LNCaP clone FGC (cell line): ENCODE data around the gene RASA2.

Source experiments
- DNase-seq: peaks from one replicate; pipeline ENCODE4 v3.0.0-alpha.2; 2011; ENCODE audit warnings: low read depth
- H3K4me3 ChIP-seq: 2 replicates; pipeline ENCODE4 v1.5.1; 2011; ENCODE audit warnings: mild to moderate bottlenecking, low read depth, low read length, control low read depth
- TF ChIP-seq, protein P1 (sequence below): IDR thresholded peaks from 2 replicates; pipeline ENCODE4 v1.5.1; 2012; ENCODE audit warnings: mild to moderate bottlenecking; ENCODE audit not compliant: control insufficient read depth, insufficient read depth; ENCODE audit errors: extremely low read depth

RASA2 gene

DNA sequence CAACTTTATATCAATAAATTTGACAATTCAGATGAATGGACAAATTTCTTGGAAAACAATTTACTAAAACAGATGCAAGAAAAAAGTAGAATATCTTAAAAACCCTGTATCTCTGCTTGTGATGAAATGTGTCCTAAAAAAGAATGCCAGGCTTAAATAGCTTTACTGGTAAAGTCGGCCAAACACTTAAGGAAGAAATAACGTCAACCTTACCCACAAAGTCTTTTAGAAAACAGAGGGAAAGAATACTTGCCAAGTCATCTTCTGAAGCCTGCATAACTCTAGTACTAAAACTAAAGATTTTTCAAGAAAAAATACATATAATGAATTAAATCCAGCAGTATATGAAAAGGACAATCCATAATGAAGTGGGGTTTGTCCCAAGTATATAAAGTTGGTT lies 111.1 kb downstream of the RASA2 start:
- no peak overlapping the region for H3K4me3 ChIP-seq
- TF ChIP-seq, protein P1, sequence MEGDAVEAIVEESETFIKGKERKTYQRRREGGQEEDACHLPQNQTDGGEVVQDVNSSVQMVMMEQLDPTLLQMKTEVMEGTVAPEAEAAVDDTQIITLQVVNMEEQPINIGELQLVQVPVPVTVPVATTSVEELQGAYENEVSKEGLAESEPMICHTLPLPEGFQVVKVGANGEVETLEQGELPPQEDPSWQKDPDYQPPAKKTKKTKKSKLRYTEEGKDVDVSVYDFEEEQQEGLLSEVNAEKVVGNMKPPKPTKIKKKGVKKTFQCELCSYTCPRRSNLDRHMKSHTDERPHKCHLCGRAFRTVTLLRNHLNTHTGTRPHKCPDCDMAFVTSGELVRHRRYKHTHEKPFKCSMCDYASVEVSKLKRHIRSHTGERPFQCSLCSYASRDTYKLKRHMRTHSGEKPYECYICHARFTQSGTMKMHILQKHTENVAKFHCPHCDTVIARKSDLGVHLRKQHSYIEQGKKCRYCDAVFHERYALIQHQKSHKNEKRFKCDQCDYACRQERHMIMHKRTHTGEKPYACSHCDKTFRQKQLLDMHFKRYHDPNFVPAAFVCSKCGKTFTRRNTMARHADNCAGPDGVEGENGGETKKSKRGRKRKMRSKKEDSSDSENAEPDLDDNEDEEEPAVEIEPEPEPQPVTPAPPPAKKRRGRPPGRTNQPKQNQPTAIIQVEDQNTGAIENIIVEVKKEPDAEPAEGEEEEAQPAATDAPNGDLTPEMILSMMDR: no peak
- DNase-seq: no peak

DNA sequence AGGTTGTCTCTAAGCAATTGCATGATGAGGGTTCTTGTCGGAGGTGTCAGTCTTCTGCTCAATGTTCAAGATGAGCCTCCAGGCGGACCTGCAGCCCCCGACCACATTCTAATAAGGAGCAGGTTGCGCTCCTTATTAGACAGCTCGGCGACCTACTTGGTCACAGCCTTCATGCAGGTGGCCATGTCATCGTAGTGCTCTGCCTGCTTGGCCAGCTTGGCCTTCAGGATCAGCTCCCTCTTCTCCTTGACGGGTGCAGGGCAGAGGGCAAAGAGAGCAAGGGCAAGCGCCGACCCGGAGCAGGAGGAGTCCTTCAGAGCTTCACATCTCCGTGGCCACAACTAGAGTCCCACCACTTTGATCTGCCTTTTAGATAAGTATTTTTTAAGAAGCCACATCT lies 113.5 kb downstream of the RASA2 start:
- no peak for DNase-seq
- no peak overlapping the region for H3K4me3 ChIP-seq
- TF ChIP-seq, protein P1: no peak

DNA sequence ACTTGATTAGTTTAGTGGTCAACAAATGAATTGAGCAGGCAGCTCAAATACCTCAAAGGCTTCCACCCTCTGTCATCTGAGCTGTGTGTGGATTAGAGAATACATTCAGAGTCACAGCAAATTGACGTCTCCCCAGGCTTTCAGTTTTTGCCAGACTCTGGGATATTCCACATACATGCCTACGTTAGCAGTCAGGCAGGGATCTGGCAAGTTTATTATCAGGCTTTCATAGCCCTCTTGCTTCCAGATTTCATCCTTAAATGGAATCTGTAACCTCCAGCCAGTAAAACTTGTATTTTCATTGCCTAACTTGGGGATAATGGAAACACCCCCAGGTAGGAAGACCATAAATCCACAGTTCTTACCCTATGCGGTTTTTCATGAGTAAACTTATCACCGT lies 115.9 kb downstream of the RASA2 start:
- DNase-seq: no peak
- TF ChIP-seq, protein P1: no peak
- no peak overlapping the region for H3K4me3 ChIP-seq

DNA sequence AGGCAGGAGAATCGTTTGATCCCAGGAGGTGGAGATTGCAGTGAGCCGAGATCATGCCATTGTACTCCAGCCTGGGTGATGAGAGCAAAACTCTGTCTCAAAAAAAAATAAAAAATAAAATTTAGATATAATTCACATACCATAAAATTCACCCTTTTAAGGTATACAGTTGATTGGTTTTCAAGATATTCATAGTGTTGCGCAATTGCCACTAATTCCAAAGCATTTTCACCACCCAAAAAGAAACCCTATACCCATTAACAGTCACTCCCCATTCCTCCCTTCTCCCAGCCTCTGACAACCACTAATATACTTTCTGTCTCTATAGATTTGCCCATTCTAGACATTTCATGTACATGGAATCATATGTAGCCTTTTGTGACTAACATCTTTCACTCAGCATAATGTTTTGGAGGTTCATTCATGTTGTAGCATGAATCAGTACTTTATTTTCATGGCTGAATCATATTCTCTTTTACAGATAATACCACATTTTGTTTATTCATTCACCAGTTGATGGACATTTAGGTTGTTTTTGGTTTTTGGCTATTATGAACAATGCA lies 116.7 kb downstream of the RASA2 start:
- no peak for DNase-seq
- H3K4me3 ChIP-seq: no peak overlapping the region
- TF ChIP-seq, protein P1: no peak

DNA sequence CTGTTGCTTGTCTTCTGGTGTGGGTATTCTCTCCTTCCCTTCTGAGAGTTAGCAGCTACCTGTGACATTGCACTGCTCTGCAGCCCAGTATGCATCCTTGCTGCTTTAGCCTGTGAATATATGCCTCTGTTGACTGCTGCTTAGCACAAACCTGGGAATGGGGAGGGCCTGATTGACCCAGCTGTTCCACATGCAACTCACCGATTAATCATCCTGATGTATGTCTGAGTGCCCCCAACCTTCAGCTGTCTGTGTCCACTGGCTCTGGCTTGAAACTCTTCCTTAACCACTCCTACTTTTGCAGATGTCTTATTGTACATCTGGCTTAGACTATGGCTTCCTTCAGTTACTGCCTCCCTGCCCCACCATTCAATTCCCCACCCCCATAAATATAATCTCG lies 119.1 kb downstream of the RASA2 start:
- TF ChIP-seq, protein P1: no peak
- H3K4me3 ChIP-seq: no peak overlapping the region
- no peak for DNase-seq

DNA sequence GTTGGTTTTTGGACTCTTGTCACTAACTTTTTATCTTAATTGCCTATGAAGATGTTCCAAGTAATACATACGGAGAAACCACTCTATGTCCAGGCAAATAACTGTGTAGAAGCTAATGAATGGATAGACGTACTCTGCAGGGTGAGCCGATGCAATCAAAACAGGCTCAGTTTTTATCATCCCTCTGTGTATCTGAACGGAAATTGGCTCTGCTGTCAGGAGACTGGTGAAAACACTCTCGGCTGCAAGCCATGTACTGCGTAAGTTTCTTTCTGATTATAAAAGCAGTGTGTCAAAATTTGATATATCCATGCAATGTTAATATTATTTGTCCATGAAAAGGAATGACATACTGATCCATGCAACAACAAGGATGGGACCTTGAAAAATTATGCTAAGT lies 121.6 kb downstream of the RASA2 start:
- H3K4me3 ChIP-seq: no peak overlapping the region
- TF ChIP-seq, protein P1: no peak
- DNase-seq: no peak

DNA sequence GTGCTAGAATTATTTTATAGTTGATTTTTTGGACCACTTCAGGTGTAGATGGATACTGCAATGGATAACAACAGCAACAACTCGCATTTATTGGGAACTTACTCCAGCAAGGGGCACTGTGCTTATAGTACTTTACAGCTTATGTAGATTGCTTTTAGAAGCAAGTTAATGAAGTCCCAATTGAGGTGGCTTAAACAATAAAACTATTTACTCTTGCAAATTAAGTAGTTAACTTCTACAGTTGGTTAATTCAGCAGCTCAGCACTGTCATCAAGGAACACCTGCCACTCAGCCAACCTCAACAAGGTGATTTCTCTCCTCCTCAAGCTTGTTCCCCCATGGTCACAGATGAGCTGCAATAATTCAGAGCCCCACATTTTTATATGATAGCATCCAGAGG lies 124.1 kb downstream of the RASA2 start:
- TF ChIP-seq, protein P1: no peak
- H3K4me3 ChIP-seq: no peak overlapping the region
- no peak for DNase-seq
